ENCODE results near the gene ACSL1. TPM values are rescaled to one million over a fixed set of nuclear protein-coding genes. Genes with fewer than 3 reads are reported as not detected.

Gene ACSL1
- total RNA-seq, 1 experiment from 2014 or later = 3.5 TPM

- no peak overlapping the region for H2AFZ ChIP-seq (ENCODE audit: low read length)
- H4K5ac ChIP-seq (ENCODE audit: insufficient read length, low read depth, low read length) = no peak overlapping the region
- H3K18ac ChIP-seq (ENCODE audit: insufficient read length, low read depth, low read length) = no peak overlapping the region
- no peak overlapping the region for H3K56ac ChIP-seq (ENCODE audit: insufficient read length, low read depth, low read length)
- no peak overlapping the region for H2BK15ac ChIP-seq (ENCODE audit: low read depth, low read length)
- H2BK120ac ChIP-seq (ENCODE audit: low read depth, low read length, poor library complexity, severe bottlenecking) = no peak overlapping the region
- H3K23ac ChIP-seq (ENCODE audit: insufficient read length, low read depth, low read length) = no peak overlapping the region
- H3K36me3 Mint-ChIP-seq (ENCODE audit: insufficient read depth in 1 of 3, low read depth in 3 of 3) = no peaks in the 10 kb centered on the region
- H4K20me1 ChIP-seq (ENCODE audit: control insufficient read depth, insufficient read depth, insufficient read length) = no peaks in the 10 kb centered on the region
- no peaks in the 10 kb centered on the region for H3K4me1 ChIP-seq (ENCODE audit: insufficient read depth, low read length)
- H3K27ac Mint-ChIP-seq = no peak overlapping the region
- no peak overlapping the region for H2BK5ac ChIP-seq (ENCODE audit: insufficient read length, low read length)
- no peaks in the 10 kb centered on the region; the same call in 1 of the 2 replicates for H3K27me3 Mint-ChIP-seq (ENCODE audit: low read depth)
- H3K27ac ChIP-seq (ENCODE audit: insufficient read length, low read depth, low read length) = no peak overlapping the region
- no peak overlapping the region for H3T11ph ChIP-seq (ENCODE audit: low read length)
- no peak overlapping the region for H3K4me2 ChIP-seq (ENCODE audit: insufficient read depth, insufficient read length, low read length)
- H3K23me2 ChIP-seq (ENCODE audit: insufficient read length, low read depth, low read length, poor library complexity, severe bottlenecking) = no peaks in the 10 kb centered on the region
- H2AK5ac ChIP-seq (ENCODE audit: insufficient read length, low read length) = no peak overlapping the region
- H3K14ac ChIP-seq (ENCODE audit: insufficient read depth, low read length) = no peak overlapping the region
- H3K27me3 ChIP-seq (ENCODE audit: insufficient read depth, low read length) = no peaks in the 10 kb centered on the region
- H2BK20ac ChIP-seq (ENCODE audit: low read depth, low read length, poor library complexity, severe bottlenecking) = no peak overlapping the region
- no peak overlapping the region for H3K4ac ChIP-seq (ENCODE audit: low read depth, low read length)
- no peak overlapping the region for H3K9ac ChIP-seq (ENCODE audit: extremely low read depth, insufficient read length, low read length)
- H4K91ac ChIP-seq (ENCODE audit: insufficient read length, low read depth, low read length) = no peak overlapping the region
- WGBS (ENCODE audit: extremely low coverage, insufficient read length, low lambda C conversion rate) = no CpG with 5 or more reads among the region's 5 CpGs
- H3K79me2 ChIP-seq (ENCODE audit: insufficient read depth, low read length) = no peaks in the 10 kb centered on the region
- H3K4me3 Mint-ChIP-seq = no peak overlapping the region
- no peak overlapping the region for H4K8ac ChIP-seq (replicated peaks; ENCODE audit: insufficient read length, low read depth, low read length)
- H3K79me1 ChIP-seq (ENCODE audit: insufficient read depth, low read depth, low read length, poor library complexity, severe bottlenecking) = no peaks in the 10 kb centered on the region
- no peak for DNase-seq
- no peaks in the 10 kb centered on the region for H3K9me3 ChIP-seq (ENCODE audit: control insufficient read depth, low read depth, low read length)
- no peaks in the 10 kb centered on the region for H3K9me3 Mint-ChIP-seq
- TF ChIP-seq, protein P1, sequence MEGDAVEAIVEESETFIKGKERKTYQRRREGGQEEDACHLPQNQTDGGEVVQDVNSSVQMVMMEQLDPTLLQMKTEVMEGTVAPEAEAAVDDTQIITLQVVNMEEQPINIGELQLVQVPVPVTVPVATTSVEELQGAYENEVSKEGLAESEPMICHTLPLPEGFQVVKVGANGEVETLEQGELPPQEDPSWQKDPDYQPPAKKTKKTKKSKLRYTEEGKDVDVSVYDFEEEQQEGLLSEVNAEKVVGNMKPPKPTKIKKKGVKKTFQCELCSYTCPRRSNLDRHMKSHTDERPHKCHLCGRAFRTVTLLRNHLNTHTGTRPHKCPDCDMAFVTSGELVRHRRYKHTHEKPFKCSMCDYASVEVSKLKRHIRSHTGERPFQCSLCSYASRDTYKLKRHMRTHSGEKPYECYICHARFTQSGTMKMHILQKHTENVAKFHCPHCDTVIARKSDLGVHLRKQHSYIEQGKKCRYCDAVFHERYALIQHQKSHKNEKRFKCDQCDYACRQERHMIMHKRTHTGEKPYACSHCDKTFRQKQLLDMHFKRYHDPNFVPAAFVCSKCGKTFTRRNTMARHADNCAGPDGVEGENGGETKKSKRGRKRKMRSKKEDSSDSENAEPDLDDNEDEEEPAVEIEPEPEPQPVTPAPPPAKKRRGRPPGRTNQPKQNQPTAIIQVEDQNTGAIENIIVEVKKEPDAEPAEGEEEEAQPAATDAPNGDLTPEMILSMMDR (conservative IDR thresholded peaks at IDR 0.05) = no peak
- H3K4me1 Mint-ChIP-seq = no peaks in the 10 kb centered on the region; a peak in 1 of 4 replicates
- H2BK12ac ChIP-seq (ENCODE audit: insufficient read length, low read depth, low read length) = no peak overlapping the region
Measured at GRCh38 chr4:184861047-184861446, 35.3 kb upstream of the ACSL1 start.
